ACC112 (cell line): ENCODE measurements around the gene HNRNPA1L2.
"Not testable (repeated sequence)": the region's sequence is repeated elsewhere in the genome, so short reads cannot be mapped to it uniquely, and the experiment has no call there.

Source experiments
- H2AFZ ChIP-seq: fragments of 200-600 bp; sonication (generic); one replicate; pipeline ENCODE4 v1.6.0; 2017; ENCODE audit warnings: antibody characterized with exemption, low read length; ENCODE audit not compliant: unreplicated experiment
- H3K27ac ChIP-seq: fragments of 200-600 bp; sonication (generic); 2 replicates; pipeline ENCODE4 v1.5.1; 2014; ENCODE audit warnings: low read depth, mild to moderate bottlenecking, antibody characterized with exemption, low read length, moderate library complexity
- H3K27me3 ChIP-seq: fragments of 200-600 bp; sonication (generic); 2 replicates; pipeline ENCODE4 v1.6.1; 2014; ENCODE audit warnings: mild to moderate bottlenecking, antibody characterized with exemption, low read length, moderate library complexity, mixed read lengths; ENCODE audit not compliant: insufficient read depth
- H3K36me3 ChIP-seq: fragments of 200-600 bp; sonication (generic); 2 replicates; pipeline ENCODE4 v1.6.1; 2016; ENCODE audit warnings: mild to moderate bottlenecking, antibody characterized with exemption, low read length, moderate library complexity, mixed read lengths; ENCODE audit not compliant: insufficient read depth
- H3K4me1 ChIP-seq: fragments of 200-600 bp; sonication (generic); one replicate; pipeline ENCODE4 v1.6.1; 2016; ENCODE audit warnings: low read length, mixed read lengths; ENCODE audit not compliant: insufficient read depth, unreplicated experiment, control insufficient read depth
- H3K4me3 ChIP-seq: fragments of 200-600 bp; sonication (generic); 2 replicates; pipeline ENCODE4 v1.5.1; 2014; ENCODE audit warnings: mild to moderate bottlenecking, low read depth, low read length
- H3K79me2 ChIP-seq: fragments of 200-600 bp; sonication (generic); one replicate; pipeline ENCODE4 v1.6.0; 2016; ENCODE audit warnings: low read length; ENCODE audit not compliant: control insufficient read depth, unreplicated experiment, insufficient read depth

Gene HNRNPA1L2

GRCh38 chr13:52608184-52608583 lies 34.0 kb upstream of the HNRNPA1L2 start:
- H3K27ac ChIP-seq, H3K4me1 ChIP-seq, H2AFZ ChIP-seq: not testable (repeated sequence)

GRCh38 chr13:52609013-52609606 lies 33.1 kb upstream of the HNRNPA1L2 start:
- not testable (repeated sequence) for H3K4me1 ChIP-seq, H3K27me3 ChIP-seq, H3K36me3 ChIP-seq, H2AFZ ChIP-seq, H3K4me3 ChIP-seq, H3K27ac ChIP-seq, H3K79me2 ChIP-seq

More at GRCh38 chr13:52608184-52608583, 34.0 kb upstream of the HNRNPA1L2 start:
- H3K79me2 ChIP-seq, H3K4me3 ChIP-seq, H3K27me3 ChIP-seq, H3K36me3 ChIP-seq: not testable (repeated sequence)

- not testable (repeated sequence) for H3K36me3 ChIP-seq, H3K4me3 ChIP-seq, H3K27ac ChIP-seq, H2AFZ ChIP-seq, H3K27me3 ChIP-seq, H3K79me2 ChIP-seq, H3K4me1 ChIP-seq
Measured at GRCh38 chr13:52610158-52610557, 32.1 kb upstream of the HNRNPA1L2 start.

- H3K27ac ChIP-seq, result no peak overlapping the region
- no peak overlapping the region for H2AFZ ChIP-seq
- H3K4me3 ChIP-seq, result no peak overlapping the region
- H3K36me3 ChIP-seq, result no peaks in the 10 kb centered on the region
- no peaks in the 10 kb centered on the region for H3K27me3 ChIP-seq
- H3K79me2 ChIP-seq, result peaks cover 14% of the 10 kb centered on the region
- H3K4me1 ChIP-seq, result peaks cover 6% of the 10 kb centered on the region
Measured at GRCh38 chr13:52615134-52615801, 27.0 kb upstream of the HNRNPA1L2 start.

- H3K27ac ChIP-seq, result no peak overlapping the region
- H3K79me2 ChIP-seq, result peaks cover 17% of the 10 kb centered on the region
- H3K4me3 ChIP-seq, result no peak overlapping the region
- H3K36me3 ChIP-seq, result no peaks in the 10 kb centered on the region
- H3K4me1 ChIP-seq, result peaks cover 6% of the 10 kb centered on the region
- no peak overlapping the region for H2AFZ ChIP-seq
- H3K27me3 ChIP-seq, result no peaks in the 10 kb centered on the region
Measured at GRCh38 chr13:52615812-52616211, 26.4 kb upstream of the HNRNPA1L2 start.

- H3K27me3 ChIP-seq, result no peaks in the 10 kb centered on the region
- peaks cover 6% of the 10 kb centered on the region for H3K4me1 ChIP-seq
- H2AFZ ChIP-seq, result peak overlapping the region; percentile 89
- H3K27ac ChIP-seq, result peak overlapping the region; percentile 41; the same call in 1 of the 2 replicates
- H3K36me3 ChIP-seq, result no peaks in the 10 kb centered on the region
- peaks cover 17% of the 10 kb centered on the region for H3K79me2 ChIP-seq
- H3K4me3 ChIP-seq, result peak overlapping the region; percentile 96
Measured at GRCh38 chr13:52617070-52618060, 24.9 kb upstream of the HNRNPA1L2 start.

GRCh38 chr13:52631083-52631690 lies 11.0 kb upstream of the HNRNPA1L2 start:
- not testable (repeated sequence) for H3K27me3 ChIP-seq, H3K4me1 ChIP-seq, H3K4me3 ChIP-seq, H3K36me3 ChIP-seq, H3K79me2 ChIP-seq, H3K27ac ChIP-seq, H2AFZ ChIP-seq

- Histone ChIP-seq H2AFZ (no peak overlapping the region), H3K27ac (no peak overlapping the region), H3K36me3 (0 out of 2 replicates have a peak, but pooled peaks cover 2% of the 10 kb centered on the region), H3K79me2 (no peaks in the 10 kb centered on the region), H3K4me3 (no peak overlapping the region), H3K4me1 (no peaks in the 10 kb centered on the region), H3K27me3 (no peaks in the 10 kb centered on the region)
Measured at GRCh38 chr13:52638666-52639328, 3.4 kb upstream of the HNRNPA1L2 start.

- Histone ChIP-seq H3K4me1 (no peaks in the 10 kb centered on the region), H3K36me3 (0 out of 2 replicates have a peak, but pooled peaks cover 2% of the 10 kb centered on the region), H3K27ac (no peak overlapping the region)
Measured at GRCh38 chr13:52644108-52644507, 1.9 kb downstream of the HNRNPA1L2 start.

GRCh38 chr13:52646967-52647366 lies 4.7 kb downstream of the HNRNPA1L2 start:
- Histone ChIP-seq H3K4me1 (peaks cover 6% of the 10 kb centered on the region), H3K79me2 (peaks cover 21% of the 10 kb centered on the region), H2AFZ (no peak overlapping the region), H3K36me3 (no peaks in the 10 kb centered on the region), H3K4me3 (no peak overlapping the region), H3K27me3 (no peaks in the 10 kb centered on the region), H3K27ac (no peak overlapping the region)

More at GRCh38 chr13:52644108-52644507, 1.9 kb downstream of the HNRNPA1L2 start:
- H3K79me2 ChIP-seq, result no peaks in the 10 kb centered on the region
- no peak overlapping the region for H2AFZ ChIP-seq
- H3K27me3 ChIP-seq, result no peaks in the 10 kb centered on the region
- H3K4me3 ChIP-seq, result no peak overlapping the region
